Measurements from ENCODE around the gene NOS3.
"Not testable (repeated sequence)": the region's sequence is repeated elsewhere in the genome, so short reads cannot be mapped to it uniquely, and the experiment has no call there.

Gene NOS3

DNA sequence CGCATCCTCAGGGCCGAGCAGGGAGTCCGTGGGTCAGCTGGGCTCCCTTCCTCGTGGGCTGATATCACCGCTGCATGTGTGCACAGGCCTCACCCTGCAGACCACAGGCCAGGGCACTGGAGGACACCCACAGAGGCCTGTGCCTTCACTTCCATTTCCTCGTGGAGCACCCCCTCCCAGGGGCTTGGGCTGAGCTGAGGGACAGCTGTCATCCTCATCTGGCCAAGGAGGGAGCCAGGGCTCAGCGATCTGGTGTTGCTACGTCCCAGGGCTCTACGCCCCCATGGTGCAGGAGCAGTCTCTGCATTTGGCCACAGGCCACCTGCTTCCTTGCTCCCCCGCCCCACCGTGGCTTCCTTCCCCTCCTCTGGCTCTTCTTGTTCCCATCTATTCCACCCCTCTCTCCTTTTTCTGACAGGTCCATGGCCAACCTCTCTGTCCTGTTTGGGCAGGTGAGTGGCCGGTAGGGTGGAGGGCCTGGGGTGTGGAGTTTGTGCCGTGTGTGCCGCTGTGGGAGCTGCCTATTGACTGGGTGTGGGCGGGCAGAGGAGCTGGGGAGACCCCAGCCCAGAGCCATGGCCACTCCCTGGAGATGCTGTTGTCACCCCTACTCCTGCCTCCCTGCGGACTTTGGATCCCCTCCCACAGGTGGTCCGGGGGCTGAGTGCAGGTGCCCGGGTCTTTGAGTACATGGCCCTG lies 49.2 kb downstream of the NOS3 start:
- no peak for DNase-seq

DNA sequence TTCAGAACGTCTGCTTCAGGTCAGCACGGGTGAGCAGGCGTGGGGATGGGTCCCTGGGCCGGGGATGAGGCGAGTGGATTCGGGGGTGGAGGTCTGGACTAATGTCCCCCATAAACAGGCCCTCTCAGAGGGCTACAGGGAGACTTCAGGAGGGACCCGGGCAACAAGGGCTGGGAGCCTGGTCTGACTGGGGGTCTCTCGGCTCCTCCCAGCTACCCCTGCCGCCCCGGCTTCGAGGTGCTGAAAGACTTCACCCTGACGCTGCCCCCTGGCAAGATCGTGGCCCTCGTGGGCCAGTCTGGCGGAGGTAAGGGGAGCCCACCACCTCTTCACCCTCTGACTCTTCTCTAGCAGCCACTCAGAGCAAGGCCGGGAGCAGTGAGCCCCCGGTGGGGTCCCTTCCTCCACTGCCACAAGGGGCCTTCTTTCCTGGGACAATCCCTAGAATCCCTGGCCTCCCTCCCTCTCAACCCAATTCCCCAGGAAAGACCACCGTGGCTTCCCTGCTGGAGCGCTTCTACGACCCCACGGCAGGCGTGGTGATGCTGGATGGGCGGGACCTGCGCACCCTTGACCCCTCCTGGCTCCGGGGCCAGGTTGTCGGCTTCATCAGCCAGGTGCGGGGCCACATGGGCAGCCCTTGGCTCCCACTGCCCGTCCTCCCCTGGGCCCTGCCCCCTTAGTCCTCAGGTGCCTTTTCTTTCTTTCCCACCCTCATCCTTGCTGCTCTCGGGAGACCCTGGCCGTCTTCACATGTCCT lies 50.0 kb downstream of the NOS3 start:
- DNase-seq: no peak

DNA sequence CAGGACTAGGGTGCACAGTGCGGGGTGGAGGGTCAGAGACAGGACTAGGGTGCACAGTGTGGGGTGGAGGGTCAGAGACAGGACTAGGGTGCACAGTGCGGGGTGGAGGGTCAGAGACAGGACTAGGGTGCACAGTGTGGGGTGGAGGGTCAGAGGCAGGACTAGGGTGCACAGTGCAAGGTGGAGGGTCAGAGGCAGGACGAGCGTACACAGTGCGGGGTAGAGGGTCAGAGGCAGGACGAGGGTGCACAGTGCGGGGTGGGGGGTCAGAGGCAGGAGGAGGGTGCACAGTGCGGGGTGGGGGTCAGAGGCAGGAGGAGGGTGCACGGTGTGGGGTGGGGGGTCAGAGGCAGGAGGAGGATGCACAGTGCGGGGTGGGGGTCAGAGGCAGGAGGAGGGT lies 52.6 kb downstream of the NOS3 start:
- DNase-seq: not testable (repeated sequence)

DNA sequence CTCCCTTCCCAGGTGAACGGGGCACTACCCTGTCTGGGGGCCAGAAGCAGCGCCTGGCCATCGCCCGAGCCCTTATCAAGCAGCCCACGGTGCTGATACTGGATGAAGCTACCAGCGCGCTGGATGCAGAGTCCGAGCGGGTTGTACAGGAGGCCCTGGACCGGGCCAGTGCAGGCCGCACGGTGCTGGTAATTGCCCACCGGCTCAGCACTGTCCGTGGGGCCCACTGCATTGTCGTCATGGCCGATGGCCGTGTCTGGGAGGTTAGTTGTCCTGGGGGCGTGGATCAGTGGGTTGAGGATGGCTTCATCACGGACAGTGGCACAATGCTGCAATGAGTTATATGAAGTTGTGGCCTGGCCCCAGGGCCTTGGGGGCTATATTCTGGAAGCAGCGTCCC lies 53.1 kb downstream of the NOS3 start:
- no peak for DNase-seq

DNA sequence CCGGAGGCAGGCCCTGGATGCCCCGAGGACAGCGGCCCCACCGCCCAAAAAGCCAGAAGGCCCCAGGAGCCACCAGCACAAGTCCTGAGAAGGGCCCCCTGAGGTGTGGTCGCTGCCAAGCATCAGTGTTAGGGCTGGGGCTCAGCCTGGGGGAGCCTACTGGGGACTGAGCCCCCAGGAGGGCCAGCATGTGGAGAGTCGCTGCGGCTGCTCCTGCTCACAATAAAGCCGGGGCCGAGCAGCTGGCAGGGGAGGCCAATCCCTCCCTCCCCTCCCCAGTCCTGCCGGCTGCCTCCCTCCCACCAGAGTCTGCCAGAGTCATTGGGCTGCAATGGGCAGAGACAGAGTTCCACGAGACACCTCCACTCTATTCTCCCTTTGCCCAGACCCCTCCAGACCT lies 54.4 kb downstream of the NOS3 start:
- no peak for DNase-seq

DNA sequence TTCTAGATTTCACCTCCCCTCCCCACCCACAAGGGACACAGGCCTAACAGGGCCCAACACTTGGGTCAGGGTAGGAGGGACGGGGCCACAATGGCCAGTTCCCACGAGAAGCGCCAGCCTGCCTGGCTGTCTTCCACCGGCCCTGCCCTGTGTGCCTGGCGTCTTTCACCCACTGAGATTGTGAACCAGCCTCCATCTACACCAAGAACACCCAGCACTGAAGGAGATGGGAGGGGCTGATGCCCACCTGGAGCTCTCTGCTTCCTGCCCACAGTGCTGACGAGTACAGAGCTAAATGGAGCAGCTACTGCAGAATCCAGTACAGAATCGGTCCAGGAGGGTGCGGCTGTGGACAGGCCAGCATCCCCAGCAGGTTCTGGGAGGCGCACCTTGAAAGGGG lies 55.1 kb downstream of the NOS3 start:
- DNase-seq: no peak

DNA sequence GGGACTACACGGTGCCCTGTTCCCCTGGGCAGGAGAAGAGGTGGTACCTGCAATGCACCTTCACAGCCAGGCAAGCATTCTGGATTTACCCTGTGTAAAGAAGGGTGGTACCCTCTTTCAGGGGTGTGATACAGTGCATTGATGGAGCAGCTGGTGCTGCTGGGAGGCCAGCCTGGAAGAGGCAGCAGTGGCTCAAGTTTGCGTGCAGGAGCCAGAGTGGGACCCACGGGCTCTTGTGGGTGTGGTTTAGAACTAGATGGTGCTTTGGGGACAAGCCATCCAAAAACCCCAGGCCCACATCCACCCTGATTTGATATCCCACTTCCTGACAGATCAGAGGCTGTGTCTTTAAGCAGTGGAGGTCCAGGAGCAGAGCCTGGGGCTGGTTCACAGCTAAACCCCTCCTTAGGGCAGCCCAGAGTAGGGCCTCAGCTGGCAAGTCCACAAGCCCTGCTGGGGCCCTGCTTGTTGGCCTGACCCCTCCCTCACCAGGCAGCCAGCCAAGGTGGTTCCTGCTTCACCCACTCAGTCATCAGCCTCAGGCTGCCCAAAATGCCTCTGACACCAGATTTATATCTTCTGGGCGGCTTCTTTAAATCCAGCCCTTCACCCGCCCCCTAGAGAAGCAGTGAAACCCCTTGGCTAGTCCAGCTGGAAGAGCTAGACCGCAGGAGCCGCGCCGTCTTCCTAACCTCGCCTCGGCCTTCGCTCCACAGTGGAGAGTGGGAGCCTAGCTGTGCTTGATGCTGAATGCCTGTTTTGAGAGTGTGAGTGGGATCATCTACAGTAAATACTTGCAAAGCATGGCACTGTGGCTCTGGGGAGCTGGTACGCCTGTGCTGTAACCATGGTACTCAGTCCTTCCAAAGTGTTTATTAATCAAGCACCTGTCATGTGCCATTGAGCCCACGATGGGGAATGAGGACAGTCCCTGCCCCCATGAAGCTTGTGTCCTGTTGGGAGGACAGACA lies 56.1 kb downstream of the NOS3 start:
- DNase-seq: no peak

DNA sequence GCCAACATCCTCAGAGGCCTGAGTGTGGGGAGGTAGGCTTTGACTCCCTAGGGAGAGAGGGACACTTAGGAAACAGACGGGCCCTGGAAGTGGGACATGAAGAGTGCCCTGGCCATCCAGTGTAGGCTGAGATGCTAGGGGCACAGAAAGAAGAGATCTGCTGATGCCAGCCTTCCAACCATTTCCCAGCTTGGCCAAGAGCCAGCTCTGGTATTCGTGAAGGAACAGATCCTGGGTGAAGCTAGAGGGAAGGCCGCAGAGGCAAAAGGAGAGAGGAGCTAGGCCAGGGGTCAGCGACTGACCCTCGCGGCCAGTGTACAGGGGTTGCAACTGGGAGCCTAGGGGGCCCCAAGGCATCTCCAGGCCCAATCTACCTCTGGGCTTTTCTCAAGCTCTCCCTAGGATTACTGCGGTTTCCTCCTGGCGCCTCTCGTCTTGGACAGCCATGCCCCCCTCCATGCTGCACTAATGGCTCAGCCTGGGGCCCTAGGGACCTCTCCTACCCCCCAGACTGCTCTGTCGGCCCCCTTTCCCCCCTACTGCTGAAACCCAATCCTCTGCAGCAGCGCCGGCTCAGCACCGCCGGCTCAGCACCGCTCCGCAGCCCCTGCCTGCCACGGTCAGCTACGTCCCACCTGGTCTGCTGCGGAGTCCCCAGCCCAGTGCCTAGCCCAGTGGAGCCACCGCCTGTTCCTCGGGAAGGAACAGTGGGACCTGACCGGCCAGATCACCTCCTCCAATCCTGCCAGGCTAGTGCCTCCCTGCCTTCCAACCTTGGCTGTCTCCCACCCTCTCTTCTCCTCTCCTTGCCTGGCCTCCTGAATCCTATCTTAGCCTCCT lies 57.4 kb downstream of the NOS3 start, which contains the start of gene ASIC3:
ASIC3 (plus strand) TSS at position 556 of the 840 bp plus-strand sequence. CDS start 355 bp downstream, outside the sequence.
- no peak for DNase-seq

DNA sequence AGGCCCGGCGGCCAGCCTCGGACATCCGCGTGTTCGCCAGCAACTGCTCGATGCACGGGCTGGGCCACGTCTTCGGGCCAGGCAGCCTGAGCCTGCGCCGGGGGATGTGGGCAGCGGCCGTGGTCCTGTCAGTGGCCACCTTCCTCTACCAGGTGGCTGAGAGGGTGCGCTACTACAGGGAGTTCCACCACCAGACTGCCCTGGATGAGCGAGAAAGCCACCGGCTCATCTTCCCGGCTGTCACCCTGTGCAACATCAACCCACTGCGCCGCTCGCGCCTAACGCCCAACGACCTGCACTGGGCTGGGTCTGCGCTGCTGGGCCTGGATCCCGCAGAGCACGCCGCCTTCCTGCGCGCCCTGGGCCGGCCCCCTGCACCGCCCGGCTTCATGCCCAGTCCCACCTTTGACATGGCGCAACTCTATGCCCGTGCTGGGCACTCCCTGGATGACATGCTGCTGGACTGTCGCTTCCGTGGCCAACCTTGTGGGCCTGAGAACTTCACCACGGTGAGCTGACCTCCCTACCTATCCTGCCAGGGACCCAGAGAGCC lies 58.2 kb downstream of the NOS3 start:
- DNase-seq: no peak

DNA sequence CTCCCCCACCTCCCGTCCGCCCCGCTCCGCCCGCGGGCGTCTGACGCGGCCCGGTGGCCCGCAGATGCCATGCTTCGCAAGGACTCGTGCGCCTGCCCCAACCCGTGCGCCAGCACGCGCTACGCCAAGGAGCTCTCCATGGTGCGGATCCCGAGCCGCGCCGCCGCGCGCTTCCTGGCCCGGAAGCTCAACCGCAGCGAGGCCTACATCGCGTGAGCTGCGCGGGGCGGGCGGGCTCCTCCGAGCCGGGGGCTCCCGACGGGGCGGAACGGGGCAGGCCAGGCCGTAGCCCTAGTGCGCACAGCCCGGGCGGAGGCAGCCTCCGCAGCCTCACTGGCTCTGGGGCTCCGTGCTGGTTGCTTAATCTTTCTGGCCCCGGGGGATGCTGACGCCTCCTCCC lies 60.3 kb downstream of the NOS3 start:
- no peak for DNase-seq

DNA sequence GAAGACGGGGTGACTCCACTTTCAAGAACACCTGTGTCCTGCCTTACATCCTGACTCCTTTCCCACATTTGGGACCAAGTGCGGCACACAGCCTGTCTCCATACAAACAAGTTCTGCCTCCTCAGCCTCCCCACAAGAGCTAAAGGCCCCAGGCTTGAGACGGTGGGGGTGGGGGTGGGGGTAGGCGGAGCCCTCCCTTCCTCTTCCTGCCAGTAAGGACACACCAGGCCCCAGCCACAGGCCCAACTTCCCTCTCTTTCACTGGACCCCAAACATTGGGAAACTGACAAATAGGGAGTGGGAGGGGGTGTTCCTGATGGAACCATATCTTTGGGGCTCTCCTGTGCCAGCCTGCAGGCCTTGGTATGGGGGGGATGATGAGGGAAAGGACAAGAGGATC lies 62.3 kb downstream of the NOS3 start:
- no peak for DNase-seq

DNA sequence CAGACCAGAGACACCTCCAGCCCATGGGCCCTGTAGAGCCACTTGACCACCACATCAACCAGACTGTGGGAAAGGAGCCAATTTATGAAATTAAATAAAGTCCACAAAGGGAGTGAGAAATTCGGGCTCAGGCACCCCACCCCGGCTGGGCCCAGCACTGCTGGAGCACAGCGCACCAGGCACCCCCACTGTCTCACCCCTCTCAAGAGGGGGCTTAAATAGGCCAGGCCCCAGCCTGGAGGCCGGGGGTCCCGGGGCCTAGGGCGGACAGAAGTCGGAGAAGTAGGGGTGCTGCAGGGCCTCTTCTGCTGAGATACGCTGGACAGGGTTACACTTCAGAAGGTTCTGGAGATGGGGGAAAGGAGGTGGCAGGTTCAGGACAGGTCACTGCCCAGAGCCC lies 62.9 kb downstream of the NOS3 start:
- DNase-seq: no peak

DNA sequence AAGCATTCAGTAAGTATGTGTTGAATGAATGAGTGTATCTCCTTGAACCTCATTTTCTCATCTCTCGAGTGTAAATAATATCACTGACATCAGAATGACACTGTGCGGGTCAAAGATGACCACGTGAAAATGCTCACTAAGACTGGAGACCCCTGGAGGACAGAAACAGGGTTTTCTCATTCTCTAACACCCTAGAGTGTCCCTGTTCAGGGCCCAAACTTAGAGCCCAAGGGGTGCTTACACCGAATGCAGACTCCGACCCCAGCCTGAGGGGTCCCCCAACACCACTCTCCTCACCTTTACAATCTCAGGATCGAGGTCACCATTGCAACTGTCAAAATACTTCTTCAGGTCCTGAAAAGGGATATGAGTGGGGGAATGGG lies 65.5 kb downstream of the NOS3 start:
- DNase-seq: no peak

DNA sequence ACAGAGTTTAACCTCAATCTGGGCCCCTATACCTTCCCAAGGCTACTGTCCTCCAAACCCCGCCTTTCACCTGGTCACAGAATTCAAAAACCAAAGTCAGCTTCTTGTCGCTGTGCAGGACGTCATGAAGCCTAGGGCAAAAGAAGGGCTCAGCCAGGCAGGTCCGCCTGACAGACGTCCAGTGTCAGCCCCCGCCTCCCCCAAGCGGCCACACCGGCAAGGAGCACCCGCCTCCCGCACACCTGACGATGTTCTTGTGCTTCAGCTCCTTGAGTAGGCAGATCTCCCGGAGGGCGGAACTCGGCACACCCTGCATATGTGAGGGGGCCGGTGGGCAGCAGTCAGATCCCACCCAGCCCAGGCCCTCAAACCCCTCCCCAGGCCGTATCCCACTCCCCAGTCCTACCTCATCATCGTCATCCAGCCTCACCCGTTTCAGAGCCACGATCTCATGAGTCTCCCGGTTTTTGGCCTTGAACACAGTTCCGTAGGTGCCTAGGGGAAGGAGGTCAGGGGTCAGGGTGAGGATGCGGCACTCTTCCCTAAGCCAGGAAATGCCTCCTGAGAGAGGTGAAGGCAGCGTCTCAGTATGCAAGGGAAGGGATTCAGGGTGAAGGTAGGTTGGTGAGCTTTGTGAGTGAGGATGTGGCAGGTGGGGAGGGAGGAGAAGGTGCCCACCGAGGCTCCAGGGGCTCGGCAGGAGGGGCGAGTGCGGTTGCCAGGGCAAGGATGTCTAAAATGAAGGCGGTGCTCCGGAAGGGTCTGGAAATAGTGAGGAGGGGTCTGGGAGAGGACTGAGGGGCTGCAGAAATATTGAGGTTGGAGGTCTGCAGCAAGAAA lies 66.1 kb downstream of the NOS3 start:
- DNase-seq: no peak

DNA sequence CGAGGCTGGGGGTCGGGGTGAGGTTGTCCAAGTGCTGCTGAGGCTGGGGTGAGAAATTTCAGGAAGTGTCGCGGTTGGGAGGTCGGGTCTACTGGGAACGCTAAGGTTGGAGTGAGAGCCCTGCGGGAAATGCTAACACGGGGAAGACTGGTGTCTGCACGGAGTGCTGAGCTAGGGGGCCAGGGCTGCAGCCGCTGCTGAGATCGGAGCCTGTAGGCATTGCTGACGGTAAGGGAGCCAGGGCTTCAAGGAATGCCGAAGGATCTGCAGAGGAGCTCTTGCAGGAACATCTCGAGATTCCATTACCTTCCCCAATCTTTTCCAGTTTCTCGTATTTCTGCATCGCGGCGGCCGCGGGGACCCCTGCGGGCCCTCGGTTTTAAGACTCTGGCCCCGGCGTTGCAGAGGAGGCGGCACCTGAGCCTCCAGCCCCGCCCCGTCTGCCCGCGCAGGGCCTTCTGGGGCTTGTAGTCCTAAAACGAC lies 66.7 kb downstream of the NOS3 start, which contains the start of gene CDK5:
CDK5 (minus strand) TSS at position 392 of the 483 bp plus-strand sequence; CDS start at position 343, 49 bp downstream.
- no peak for DNase-seq

DNA sequence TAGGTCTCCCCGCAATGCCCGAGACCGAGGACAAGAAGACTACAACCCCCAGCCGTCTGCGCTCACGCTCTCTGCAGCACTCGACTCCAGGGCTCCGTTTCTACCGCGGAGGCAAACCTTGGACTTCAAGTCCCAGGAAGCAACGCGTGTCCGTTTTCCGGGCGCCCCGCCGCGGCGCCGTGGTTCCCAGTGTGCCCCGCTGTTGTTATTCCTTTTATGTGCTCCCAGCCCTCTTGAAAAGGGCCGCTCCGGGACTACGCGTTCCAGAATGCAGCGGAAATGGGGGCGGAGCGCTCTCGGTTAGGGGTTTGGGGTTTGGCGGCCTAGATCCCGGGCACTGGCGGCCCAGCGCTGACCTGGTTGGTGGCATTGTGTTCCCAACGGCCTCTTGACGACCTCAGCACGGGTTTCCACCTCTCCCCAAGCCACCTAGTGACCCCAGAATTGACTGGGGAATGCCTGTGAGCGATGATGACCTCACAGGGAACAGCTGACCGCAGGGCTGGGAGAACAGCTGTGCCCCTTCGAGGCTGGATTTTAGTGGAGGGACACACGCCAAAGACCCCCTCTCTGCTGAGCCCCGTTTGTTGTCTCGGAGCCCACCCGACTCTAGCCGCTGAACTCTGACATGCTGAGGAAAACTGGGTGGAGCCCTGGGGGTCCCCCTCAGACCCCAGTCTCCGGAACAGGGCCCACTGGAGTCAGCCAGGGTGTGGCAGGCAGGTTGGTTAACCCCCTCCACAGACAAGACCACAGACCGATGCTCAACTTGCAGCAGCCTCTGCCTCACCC lies 67.4 kb downstream of the NOS3 start:
- peak; percentile 98 for DNase-seq

DNA sequence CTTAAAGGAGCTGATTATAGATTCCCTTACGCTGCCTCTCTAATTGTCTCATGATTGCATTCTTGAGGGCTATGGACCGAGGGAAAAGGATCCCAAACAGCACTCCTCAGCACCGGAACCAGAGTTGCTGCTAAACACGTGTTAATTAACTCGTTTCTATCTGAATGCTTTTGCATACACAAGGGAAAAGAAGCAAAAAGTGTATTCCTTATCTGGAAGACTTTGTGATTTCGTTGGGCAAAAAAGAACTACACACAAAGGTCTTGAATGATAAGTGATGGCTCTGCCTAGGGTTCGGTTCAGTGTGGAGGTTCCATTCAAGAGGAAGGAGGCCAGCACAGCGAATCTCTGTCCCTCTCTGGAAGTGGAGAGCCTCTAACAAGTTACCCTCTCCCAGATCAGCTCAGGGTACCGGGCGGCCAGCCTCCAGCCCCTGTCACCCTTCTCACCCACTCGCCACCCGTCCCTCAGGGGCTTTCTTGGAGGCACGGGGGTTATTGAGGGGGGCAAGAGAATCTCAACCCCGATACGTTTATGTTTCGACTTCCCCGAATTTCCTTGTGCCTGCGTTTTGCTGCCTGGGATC lies 68.1 kb downstream of the NOS3 start:
- DNase-seq: no peak

DNA sequence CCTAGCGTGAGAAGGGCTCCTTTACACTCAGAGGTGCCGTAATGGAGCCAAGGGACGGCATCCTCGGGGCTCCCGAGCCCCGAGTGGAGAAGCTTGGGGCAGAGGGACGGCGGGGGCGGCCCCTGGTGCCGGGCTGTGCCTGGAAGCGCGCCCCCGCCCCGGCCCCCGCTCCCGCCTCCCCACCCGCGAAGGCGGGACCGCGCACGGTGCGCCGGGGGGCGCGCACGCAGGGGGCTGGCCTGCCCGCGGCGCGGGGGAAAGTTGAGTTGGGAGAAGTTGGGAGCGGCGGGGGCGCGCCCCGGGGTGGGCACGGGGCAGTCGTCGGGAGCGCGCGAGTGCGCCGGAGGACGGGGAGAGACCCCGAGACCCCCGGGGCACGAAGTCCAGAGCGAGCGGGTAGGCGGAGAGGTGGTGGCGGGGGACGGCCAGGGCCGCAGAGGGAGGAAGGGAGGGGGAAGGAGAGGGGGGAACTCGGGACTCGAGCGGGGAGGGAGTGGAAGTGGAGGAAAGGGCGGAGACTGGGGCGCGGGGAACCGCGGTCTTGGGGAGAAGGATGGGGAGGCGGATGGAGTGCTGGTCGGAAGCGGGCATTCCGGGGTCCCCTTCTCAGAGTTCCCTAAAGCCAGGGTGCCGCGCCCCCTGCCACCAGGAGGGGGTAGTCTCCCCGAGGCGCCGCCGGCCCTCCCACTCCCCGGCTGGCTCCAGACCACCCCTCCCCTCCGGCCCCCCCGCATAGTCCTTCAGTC lies 68.7 kb downstream of the NOS3 start, which contains the start of gene SLC4A2:
SLC4A2 (plus strand) TSS at position 223 of the 746 bp plus-strand sequence. CDS start 2,399 bp downstream, outside the sequence.
- peak; percentile 56 for DNase-seq

DNA sequence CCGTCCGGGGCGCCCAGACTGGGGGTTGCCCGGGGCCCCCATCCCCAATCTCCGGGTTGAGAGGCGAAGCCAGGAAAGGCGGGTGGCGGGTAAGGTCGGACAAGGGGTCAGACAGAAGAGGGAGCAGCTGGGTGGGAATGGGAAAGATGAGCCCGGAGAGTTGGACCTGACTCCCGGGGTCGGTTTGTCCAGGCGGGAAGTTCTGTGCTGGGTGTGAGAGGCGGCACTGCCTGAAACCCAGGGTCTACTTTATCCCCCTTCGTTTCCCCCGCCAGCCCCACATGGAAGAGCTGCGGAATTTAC lies 69.2 kb downstream of the NOS3 start:
- no peak for DNase-seq

Data from NCI-H1436 (cell line).